ENCODE measurements around the gene TBATA.

The TBATA gene

GRCh38 chr10:70761031-70761601, 24.1 kb downstream of the TBATA start:
- DNase-seq (ENCODE audit: low spot score), result no peak

DNA sequence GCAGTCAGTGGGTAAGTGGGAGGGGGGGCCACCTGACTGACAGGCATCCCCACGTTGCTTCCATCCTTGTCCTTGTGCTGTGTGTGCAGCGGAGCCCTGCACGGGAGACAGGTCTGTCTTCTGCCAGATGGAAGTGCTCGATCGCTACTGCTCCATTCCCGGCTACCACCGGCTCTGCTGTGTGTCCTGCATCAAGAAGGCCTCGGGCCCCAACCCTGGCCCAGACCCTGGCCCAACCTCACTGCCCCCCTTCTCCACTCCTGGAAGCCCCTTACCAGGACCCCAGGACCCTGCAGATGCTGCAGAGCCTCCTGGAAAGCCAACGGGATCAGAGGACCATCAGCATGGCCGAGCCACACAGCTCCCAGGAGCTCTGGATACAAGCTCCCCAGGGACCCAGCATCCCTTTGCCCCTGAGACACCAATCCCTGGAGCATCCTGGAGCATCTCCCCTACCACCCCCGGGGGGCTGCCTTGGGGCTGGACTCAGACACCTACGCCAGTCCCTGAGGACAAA, 24.8 kb downstream of the TBATA start:
- no peak for DNase-seq (ENCODE audit: low spot score)

DNA sequence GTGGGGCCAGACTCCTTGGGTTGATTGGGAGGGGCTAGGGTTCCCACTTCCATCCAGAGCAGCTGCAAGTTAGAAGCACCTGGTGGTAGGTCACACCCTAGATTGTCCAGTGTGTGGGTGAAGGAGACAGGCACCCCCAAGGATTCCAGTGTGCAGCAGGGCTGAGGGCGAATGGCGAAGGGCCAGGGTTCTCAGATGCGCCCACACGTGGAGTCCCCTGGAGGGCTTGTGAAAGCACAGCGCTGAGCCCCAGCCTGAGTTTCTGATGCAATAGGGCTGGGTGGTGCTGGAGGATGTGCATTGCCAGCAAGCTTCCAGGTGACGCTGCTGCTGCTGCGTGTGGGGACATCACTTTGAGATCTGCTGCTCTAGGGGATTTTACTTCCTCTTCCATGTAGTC, 25.4 kb downstream of the TBATA start:
- no peak for DNase-seq (ENCODE audit: low spot score)

DNA sequence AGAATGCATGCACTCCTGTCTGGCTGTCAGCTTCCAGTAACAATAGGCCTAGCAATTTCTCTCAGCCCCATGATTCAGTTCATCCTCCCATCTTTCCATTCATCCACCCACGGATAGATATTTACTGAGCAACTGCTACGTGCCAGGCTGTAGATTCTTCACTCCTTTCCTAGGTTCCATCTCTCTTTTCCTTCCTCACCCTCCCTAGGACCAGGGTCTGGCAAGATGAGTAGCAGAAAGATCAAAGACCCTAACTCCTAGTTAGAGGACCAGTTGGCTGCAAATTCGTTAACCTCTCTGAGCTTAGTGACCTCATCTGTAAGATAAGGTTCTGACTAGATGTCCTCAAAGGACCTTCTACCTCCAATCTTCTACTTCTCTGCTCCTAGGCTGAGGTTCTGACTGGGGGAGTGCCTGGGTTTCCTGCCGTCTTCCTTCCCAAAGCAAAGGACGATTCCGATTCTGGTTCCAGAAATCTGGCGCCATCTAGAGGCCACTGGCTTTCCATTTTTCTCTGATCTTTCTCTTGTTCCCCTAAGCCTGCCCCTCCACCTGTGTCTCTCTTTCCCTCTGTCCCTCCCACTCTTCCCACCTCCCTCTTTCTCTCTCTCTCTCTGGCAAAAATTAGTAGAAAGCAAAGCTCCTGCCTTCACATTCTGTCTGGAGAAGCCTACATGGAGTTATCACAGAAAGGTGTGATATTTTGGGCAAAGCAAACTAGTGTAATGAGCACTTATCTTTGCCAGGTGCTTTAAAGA, 26.2 kb downstream of the TBATA start:
- peak; percentile 85 for DNase-seq (ENCODE audit: low spot score)

GRCh38 chr10:70757856-70758255, 27.3 kb downstream of the TBATA start:
- DNase-seq (ENCODE audit: low spot score), result no peak

DNA sequence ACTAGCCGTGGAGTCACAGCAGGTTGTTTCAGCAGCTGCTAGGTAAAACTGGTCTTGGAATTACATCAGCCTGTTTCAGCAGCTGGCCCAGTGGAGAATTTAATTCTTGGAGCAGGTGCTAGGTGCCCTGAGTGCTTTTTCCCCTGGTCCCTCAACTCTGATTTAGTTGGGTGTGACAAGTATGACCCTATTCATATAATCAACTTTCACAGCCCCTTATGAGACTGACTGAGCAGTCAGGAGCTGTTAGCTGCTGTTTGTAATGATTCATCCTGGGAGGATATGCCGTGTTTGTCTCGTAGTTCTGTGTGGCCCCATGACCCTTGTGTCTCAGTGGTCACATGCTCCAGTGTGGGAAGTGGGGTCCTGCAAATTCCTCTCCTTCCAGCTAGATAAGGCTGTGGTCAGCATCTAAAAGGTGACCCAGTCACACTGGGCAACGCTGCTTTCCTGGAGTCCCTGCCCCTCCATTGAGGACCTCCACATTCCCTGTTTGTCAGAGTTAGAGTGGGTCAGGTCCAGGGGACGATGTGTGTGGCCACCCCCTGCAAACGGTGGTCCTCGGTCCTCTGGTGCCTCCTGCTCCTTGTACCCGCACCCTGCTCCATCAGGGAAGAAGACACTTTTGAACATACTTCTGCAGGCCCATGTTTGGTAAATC, 28.3 kb downstream of the TBATA start:
- no peak for DNase-seq (ENCODE audit: low spot score)

- no peak for DNase-seq (ENCODE audit: low spot score)
Observed at GRCh38 chr10:70753841-70754621, 31.1 kb downstream of the TBATA start.

- DNase-seq (ENCODE audit: low spot score), result no peak
Observed at GRCh38 chr10:70753026-70753663, 32.0 kb downstream of the TBATA start.

- DNase-seq (ENCODE audit: low spot score), result no peak
Observed at GRCh38 chr10:70752571-70752970, 32.6 kb downstream of the TBATA start.

- DNase-seq (ENCODE audit: low spot score), result no peak
Observed at GRCh38 chr10:70751991-70752390, 33.2 kb downstream of the TBATA start.

DNA sequence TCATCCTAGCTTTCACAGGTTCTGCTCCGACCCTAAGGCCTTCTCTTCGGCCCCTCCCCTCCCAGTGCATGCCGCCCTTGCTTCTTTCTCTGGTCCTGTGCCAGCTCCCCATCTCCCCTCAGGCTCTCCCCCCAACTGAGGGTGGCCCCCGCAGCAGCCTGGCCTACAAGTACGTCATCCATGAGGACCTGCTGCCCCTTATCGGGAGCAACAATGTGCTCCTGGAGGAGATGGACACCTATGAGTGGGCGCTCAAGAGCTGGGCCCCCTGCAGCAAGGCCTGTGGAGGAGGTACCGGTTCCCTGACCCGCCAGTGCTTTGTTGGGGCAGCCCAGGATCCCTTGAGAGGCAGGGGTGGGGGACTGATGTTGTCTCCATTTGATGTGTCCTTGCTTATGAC, 33.8 kb downstream of the TBATA start:
- no peak for DNase-seq (ENCODE audit: low spot score)

DNA sequence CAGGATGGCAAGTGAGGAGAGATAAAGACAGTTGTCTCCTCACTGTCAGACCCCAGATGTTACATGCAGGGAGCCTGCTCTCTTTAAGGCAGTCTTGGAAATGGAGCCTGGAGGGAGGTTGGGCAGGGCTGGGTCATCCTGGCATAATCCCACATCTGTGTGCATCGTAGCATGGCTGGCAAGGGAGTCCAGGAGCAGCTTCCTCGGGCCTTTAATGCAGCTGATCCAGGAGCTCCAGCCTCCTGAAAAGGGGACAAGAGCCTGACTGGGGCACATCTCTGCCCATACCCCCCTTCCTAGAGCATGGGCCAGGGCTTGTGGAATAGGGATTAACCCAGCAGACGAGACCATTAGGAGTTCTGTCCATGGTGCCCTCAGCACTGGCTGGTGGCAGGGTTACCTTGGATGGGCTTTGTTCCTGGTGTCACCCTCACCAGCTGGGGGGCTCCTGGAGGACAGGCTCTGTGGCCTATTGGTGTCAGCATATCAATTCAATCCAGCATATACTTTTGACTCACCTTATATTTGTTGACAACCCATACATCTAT, 34.9 kb downstream of the TBATA start:
- DNase-seq (ENCODE audit: low spot score), result no peak

GRCh38 chr10:70749756-70750155, 35.4 kb downstream of the TBATA start:
- no peak for DNase-seq (ENCODE audit: low spot score)

- no peak for DNase-seq (ENCODE audit: low spot score)
Observed at GRCh38 chr10:70748801-70749573, 36.2 kb downstream of the TBATA start.

- DNase-seq (ENCODE audit: low spot score), result no peak
Observed at GRCh38 chr10:70748305-70748704, 36.9 kb downstream of the TBATA start.

GRCh38 chr10:70747192-70747965, 37.8 kb downstream of the TBATA start:
- no peak for DNase-seq (ENCODE audit: low spot score)

DNA sequence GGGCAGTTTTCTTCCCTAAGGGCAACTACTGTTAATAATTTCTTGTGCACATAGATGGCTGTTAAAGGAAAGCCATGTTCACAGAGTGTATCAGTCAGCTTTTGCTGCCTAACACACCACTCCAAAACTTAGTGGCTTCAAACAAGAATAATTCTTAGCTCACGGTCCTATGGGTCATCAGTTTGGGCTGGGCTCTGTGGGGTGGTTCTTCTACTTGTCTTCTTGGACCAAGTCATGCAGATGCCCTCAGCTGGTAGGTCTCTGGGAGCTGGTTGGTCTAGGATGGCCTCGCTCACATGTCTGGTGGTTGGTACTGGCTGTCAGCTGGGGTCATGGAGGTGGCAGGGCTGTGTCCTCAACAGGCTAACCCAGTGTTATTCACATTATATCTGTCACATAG, 39.6 kb downstream of the TBATA start:
- DNase-seq (ENCODE audit: low spot score), result no peak

- DNase-seq (ENCODE audit: low spot score), result no peak
Observed at GRCh38 chr10:70744617-70745143, 40.5 kb downstream of the TBATA start.

DNA sequence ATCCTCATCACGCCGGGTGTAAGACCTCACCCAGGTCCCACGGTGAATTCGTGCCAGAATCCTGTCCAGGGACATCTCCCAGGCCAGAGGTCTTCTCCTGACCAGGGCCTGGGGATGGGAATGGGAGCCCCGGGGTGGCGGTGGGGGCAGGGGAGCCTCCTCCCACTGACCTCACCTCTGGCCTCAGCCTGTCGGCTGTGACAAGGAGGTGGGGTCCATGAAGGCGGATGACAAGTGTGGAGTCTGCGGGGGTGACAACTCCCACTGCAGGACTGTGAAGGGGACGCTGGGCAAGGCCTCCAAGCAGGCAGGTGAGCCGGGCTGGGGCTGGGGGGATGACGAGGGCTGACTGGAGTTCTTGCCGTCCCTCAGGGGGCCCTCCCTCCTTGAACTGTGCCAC, 41.3 kb downstream of the TBATA start:
- DNase-seq (ENCODE audit: low spot score), result no peak

DNA sequence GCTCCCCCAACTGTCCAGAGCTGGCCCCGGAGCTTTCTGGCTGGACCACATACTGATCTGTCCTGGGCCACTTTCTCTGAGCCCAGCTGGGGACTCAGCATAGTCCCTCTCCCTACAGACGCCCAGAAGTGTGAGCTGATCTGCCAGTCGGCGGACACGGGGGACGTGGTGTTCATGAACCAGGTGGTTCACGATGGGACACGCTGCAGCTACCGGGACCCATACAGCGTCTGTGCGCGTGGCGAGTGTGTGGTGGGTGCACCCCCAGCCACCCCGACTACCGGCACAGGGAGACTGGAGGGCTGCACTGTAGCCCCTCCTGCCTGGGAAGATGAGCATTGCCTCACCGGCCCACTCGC, 41.8 kb downstream of the TBATA start:
- no peak for DNase-seq (ENCODE audit: low spot score)

Measured in cerebellar cortex (tissue), 1 donor.